H9 (cell line): ENCODE measurements around the gene FAM222B. TPM values are rescaled to one million over a fixed set of nuclear protein-coding genes. Genes with fewer than 3 reads are reported as not detected.
A peak's percentile ranks its signal among the peaks of the same experiment; 100 is the strongest.

ENCODE experiments used
- DNase-seq: peaks from one replicate; pipeline ENCODE4 v3.0.0-alpha.2; 2017
- H2AFZ ChIP-seq: one replicate; pipeline ENCODE4 v1.6.1; 2013; ENCODE audit warnings: mild to moderate bottlenecking, low read length, control low read depth, moderate library complexity
- H2AK5ac ChIP-seq: 2 replicates; pipeline ENCODE4 v1.6.1; 2013; ENCODE audit warnings: low read length, control low read depth, mixed read lengths; ENCODE audit not compliant: insufficient read length
- H2BK120ac ChIP-seq: one replicate; pipeline ENCODE4 v1.6.1; 2013; ENCODE audit warnings: low read depth, mild to moderate bottlenecking, low read length, control low read depth, inconsistent platforms; ENCODE audit not compliant: poor library complexity, severe bottlenecking
- H2BK12ac ChIP-seq: 2 replicates; pipeline ENCODE4 v1.6.1; 2013; ENCODE audit warnings: low read length, control low read depth, mixed read lengths, low read depth; ENCODE audit not compliant: insufficient read length
- H2BK15ac ChIP-seq: 2 replicates; pipeline ENCODE4 v1.6.1; 2013; ENCODE audit warnings: low read depth, low read length, control low read depth
- H2BK20ac ChIP-seq: one replicate; pipeline ENCODE4 v1.6.1; 2013; ENCODE audit warnings: low read depth, mild to moderate bottlenecking, low read length, control low read depth, inconsistent platforms; ENCODE audit not compliant: poor library complexity, severe bottlenecking
- H2BK5ac ChIP-seq: 2 replicates; pipeline ENCODE4 v1.6.1; 2013; ENCODE audit warnings: low read length, control low read depth, mixed read lengths; ENCODE audit not compliant: insufficient read length
- H3K14ac ChIP-seq: 2 replicates; pipeline ENCODE4 v1.6.1; 2013; ENCODE audit warnings: low read length, control low read depth; ENCODE audit not compliant: insufficient read depth
- H3K18ac ChIP-seq: 2 replicates; pipeline ENCODE4 v1.6.1; 2013; ENCODE audit warnings: low read depth, mild to moderate bottlenecking, mixed read lengths, low read length, control low read depth; ENCODE audit not compliant: insufficient read length
- H3K23ac ChIP-seq: 2 replicates; pipeline ENCODE4 v1.6.1; 2013; ENCODE audit warnings: low read length, control low read depth, mixed read lengths, low read depth; ENCODE audit not compliant: insufficient read length
- H3K23me2 ChIP-seq: 2 replicates; pipeline ENCODE4 v1.6.1; 2013; ENCODE audit warnings: low read depth, mild to moderate bottlenecking, mixed read lengths, low read length, control low read depth; ENCODE audit not compliant: insufficient read length, poor library complexity, severe bottlenecking
- H3K27ac ChIP-seq: 2 replicates; pipeline ENCODE4 v1.5.1; 2013; ENCODE audit warnings: low read length, control low read depth, mixed read lengths, low read depth; ENCODE audit not compliant: insufficient read length
- H3K27me3 ChIP-seq: 2 replicates; pipeline ENCODE4 v1.6.1; 2013; ENCODE audit warnings: low read length, control low read depth, inconsistent platforms; ENCODE audit not compliant: insufficient read depth
- H3K4ac ChIP-seq: 2 replicates; pipeline ENCODE4 v1.6.1; 2013; ENCODE audit warnings: low read depth, mild to moderate bottlenecking, control low read depth, inconsistent platforms, low read length, moderate library complexity
- H3K4me1 ChIP-seq: 2 replicates; pipeline ENCODE4 v1.6.1; 2013; ENCODE audit warnings: low read length, control low read depth, inconsistent platforms; ENCODE audit not compliant: insufficient read depth
- H3K4me2 ChIP-seq: 2 replicates; pipeline ENCODE4 v1.6.1; 2013; ENCODE audit warnings: low read length, control low read depth, mixed read lengths; ENCODE audit not compliant: insufficient read length, insufficient read depth
- H3K56ac ChIP-seq: 2 replicates; pipeline ENCODE4 v1.6.1; 2013; ENCODE audit warnings: low read depth, mild to moderate bottlenecking, mixed read lengths, low read length, control low read depth; ENCODE audit not compliant: insufficient read length
- H3K79me1 ChIP-seq: 2 replicates; pipeline ENCODE4 v1.6.1; 2013; ENCODE audit warnings: low read depth, mild to moderate bottlenecking, moderate library complexity, low read length, control low read depth, inconsistent platforms; ENCODE audit not compliant: insufficient read depth, poor library complexity, severe bottlenecking
- H3K79me2 ChIP-seq: 2 replicates; pipeline ENCODE4 v1.6.1; 2013; ENCODE audit warnings: low read length, control low read depth, inconsistent platforms; ENCODE audit not compliant: insufficient read depth
- H3K9ac ChIP-seq: 2 replicates; pipeline ENCODE4 v1.6.1; 2013; ENCODE audit warnings: low read length, control low read depth, mixed read lengths; ENCODE audit not compliant: insufficient read length; ENCODE audit errors: extremely low read depth
- H3K9me3 ChIP-seq: one replicate; pipeline ENCODE4 v1.6.1; 2013; ENCODE audit warnings: low read depth, low read length, inconsistent platforms; ENCODE audit not compliant: control insufficient read depth
- H3T11ph ChIP-seq: one replicate; pipeline ENCODE4 v1.6.1; 2013; ENCODE audit warnings: mild to moderate bottlenecking, low read length, control low read depth, inconsistent platforms
- H4K20me1 ChIP-seq: one replicate; pipeline ENCODE4 v1.6.1; 2013; ENCODE audit not compliant: control insufficient read depth, insufficient read length, insufficient read depth
- H4K5ac ChIP-seq: 2 replicates; pipeline ENCODE4 v1.6.1; 2013; ENCODE audit warnings: low read depth, mild to moderate bottlenecking, mixed read lengths, low read length, control low read depth; ENCODE audit not compliant: insufficient read length
- H4K8ac ChIP-seq: replicated peaks from 2 replicates; pipeline ENCODE4 v1.6.1; 2013; ENCODE audit warnings: low read length, control low read depth, mixed read lengths, low read depth; ENCODE audit not compliant: insufficient read length
- H4K91ac ChIP-seq: 2 replicates; pipeline ENCODE4 v1.6.1; 2013; ENCODE audit warnings: low read depth, mild to moderate bottlenecking, moderate library complexity, mixed read lengths, low read length, control low read depth; ENCODE audit not compliant: insufficient read length
- H3K27ac Mint-ChIP-seq, 3 experiments: 2 replicates in 2 of 3; 3 replicates in 1 of 3; pipeline ENCODE4 v1.8.0; 2020 to 2021; ENCODE audit warnings: mixed read lengths in 3 of 3, mild to moderate bottlenecking in 1 of 3, moderate library complexity in 1 of 3
- H3K27me3 Mint-ChIP-seq: 2 replicates; pipeline ENCODE4 v1.8.0; 2021; ENCODE audit warnings: low read depth, mild to moderate bottlenecking, moderate library complexity, mixed read lengths
- H3K36me3 Mint-ChIP-seq, 3 experiments: 2 replicates in 2 of 3; 3 replicates in 1 of 3; pipeline ENCODE4 v1.8.0; 2020 to 2021; ENCODE audit warnings: low read depth in 3 of 3, mixed read lengths in 3 of 3; ENCODE audit not compliant: insufficient read depth in 1 of 3
- H3K4me1 Mint-ChIP-seq, 2 experiments: 2 replicates each; pipeline ENCODE4 v1.8.0; 2020; ENCODE audit warnings: mixed read lengths in 2 of 2
- H3K4me3 Mint-ChIP-seq, 2 experiments: 2 replicates in 1 of 2; 3 replicates in 1 of 2; pipeline ENCODE4 v1.8.0; 2020 to 2021; ENCODE audit warnings: mild to moderate bottlenecking in 2 of 2, mixed read lengths in 2 of 2, moderate library complexity in 1 of 2
- H3K9me3 Mint-ChIP-seq, 2 experiments: 2 replicates in 1 of 2; 3 replicates in 1 of 2; pipeline ENCODE4 v1.8.0; 2020; ENCODE audit warnings: mild to moderate bottlenecking in 2 of 2, mixed read lengths in 2 of 2, moderate library complexity in 1 of 2
- WGBS: extraction: QIAGEN DNeasy Blood & Tissue Kit; methylation state at CpG from one replicate; pipeline ENCODE4 v1.1.7; 2013; ENCODE audit warnings: missing lambda C conversion rate, low lambda C conversion rate, mixed read lengths; ENCODE audit not compliant: insufficient read length; ENCODE audit errors: extremely low coverage; 5-methylcytosine and 5-hydroxymethylcytosine counted together
- total RNA-seq: library from RNA; stranded (reverse); gene quantifications from 2 replicates; pipeline ENCODE4 v1.2.1, GENCODE V29; 2021
- TF ChIP-seq, protein P1 (sequence below): fragments of 200-600 bp; sonication (generic); conservative IDR thresholded peaks from 3 replicates; pipeline ENCODE4 v1.8.0; 2021; ENCODE audit warnings: antibody characterized with exemption, mild to moderate bottlenecking

Gene FAM222B
- total RNA-seq, 1 experiment from 2014 or later: 76.1 TPM

DNA sequence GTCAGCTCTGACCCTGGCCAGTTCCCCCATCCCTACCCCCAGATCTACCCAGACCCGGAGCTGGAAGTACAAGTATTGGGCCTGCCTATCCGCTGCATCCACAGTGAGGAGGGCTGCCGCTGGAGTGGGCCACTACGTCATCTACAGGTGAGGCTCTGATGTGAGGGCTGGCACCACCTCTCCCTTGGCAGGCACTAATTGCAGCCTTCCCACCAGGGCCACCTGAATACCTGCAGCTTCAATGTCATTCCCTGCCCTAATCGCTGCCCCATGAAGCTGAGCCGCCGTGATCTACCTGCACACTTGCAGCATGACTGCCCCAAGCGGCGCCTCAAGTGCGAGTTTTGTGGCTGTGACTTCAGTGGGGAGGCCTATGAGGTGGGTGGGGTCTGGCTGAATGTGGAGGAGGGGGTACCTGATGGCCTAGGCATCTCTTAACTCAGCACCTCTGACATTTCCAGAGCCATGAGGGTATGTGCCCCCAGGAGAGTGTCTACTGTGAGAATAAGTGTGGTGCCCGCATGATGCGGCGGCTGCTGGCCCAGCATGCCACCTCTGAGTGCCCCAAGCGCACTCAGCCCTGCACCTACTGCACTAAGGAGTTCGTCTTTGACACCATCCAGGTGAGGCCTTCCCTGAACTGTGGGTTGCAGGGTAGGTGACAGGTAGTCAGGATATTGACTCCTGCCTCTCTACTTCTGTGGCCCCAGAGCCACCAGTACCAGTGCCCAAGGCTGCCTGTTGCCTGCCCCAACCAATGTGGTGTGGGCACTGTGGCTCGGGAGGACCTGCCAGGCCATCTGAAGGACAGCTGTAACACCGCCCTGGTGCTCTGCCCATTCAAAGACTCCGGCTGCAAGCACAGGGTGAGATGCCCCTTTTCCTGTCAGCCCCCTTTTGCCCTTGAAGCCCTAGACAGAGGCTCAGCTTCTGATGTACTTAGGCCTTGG is 94.5 kb downstream of the FAM222B start:
- H3K9me3 ChIP-seq: no peaks in the 10 kb centered on the region
- TF ChIP-seq, protein P1, sequence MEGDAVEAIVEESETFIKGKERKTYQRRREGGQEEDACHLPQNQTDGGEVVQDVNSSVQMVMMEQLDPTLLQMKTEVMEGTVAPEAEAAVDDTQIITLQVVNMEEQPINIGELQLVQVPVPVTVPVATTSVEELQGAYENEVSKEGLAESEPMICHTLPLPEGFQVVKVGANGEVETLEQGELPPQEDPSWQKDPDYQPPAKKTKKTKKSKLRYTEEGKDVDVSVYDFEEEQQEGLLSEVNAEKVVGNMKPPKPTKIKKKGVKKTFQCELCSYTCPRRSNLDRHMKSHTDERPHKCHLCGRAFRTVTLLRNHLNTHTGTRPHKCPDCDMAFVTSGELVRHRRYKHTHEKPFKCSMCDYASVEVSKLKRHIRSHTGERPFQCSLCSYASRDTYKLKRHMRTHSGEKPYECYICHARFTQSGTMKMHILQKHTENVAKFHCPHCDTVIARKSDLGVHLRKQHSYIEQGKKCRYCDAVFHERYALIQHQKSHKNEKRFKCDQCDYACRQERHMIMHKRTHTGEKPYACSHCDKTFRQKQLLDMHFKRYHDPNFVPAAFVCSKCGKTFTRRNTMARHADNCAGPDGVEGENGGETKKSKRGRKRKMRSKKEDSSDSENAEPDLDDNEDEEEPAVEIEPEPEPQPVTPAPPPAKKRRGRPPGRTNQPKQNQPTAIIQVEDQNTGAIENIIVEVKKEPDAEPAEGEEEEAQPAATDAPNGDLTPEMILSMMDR: no peak
- Mint-ChIP-seq H3K9me3 (no peaks in the 10 kb centered on the region), H3K27me3 (no peaks in the 10 kb centered on the region; the same call in none of the 2 replicates), H3K4me1 (peaks cover 16 to 32% of the 10 kb centered on the region in 2 experiments), H3K36me3 (peaks cover 47 to 74% (median 47%) of the 10 kb centered on the region in 3 experiments), H3K4me3 (peak overlapping the region in 1 of 2 experiments; percentile 40; a peak in 2 of 5 replicates), H3K27ac (peak overlapping the region in 2 of 3 experiments; percentile 83 to 94; a peak in 3 of 7 replicates)
- H3K27me3 ChIP-seq: no peaks in the 10 kb centered on the region
- H3K79me1 ChIP-seq: no peaks in the 10 kb centered on the region
- no peak overlapping the region for H3K18ac ChIP-seq
- no peak overlapping the region for H4K91ac ChIP-seq
- H4K20me1 ChIP-seq: no peaks in the 10 kb centered on the region
- H4K5ac ChIP-seq: no peak overlapping the region
- no peak overlapping the region for H3K56ac ChIP-seq
- no peak overlapping the region for H3K14ac ChIP-seq
- no peak overlapping the region for H4K8ac ChIP-seq
- H3K79me2 ChIP-seq: peaks cover 16% of the 10 kb centered on the region; the same call in 1 of the 2 replicates
- peaks cover 5% of the 10 kb centered on the region; the same call in 1 of the 2 replicates for H3K4me1 ChIP-seq
- no peak overlapping the region for H3K9ac ChIP-seq
- DNase-seq: peak; percentile 36
- H2BK20ac ChIP-seq: no peak overlapping the region
- WGBS: no CpG with 5 or more reads among the region's 18 CpGs
- H2AFZ ChIP-seq: no peak overlapping the region
- H2BK15ac ChIP-seq: no peak overlapping the region
- H2AK5ac ChIP-seq: no peak overlapping the region
- H3K27ac ChIP-seq: no peak overlapping the region
- no peak overlapping the region for H3K23ac ChIP-seq
- H2BK5ac ChIP-seq: no peak overlapping the region
- H3K4me2 ChIP-seq: no peak overlapping the region
- no peak overlapping the region for H2BK120ac ChIP-seq
- no peak overlapping the region for H3K4ac ChIP-seq
- H3K23me2 ChIP-seq: peaks cover 14% of the 10 kb centered on the region
- H3T11ph ChIP-seq: no peak overlapping the region
- H2BK12ac ChIP-seq: no peak overlapping the region
